GM12892 (cell line): Measurements from ENCODE around the gene GFER.

Experiments used
- POLR2A ChIP-seq: IDR thresholded peaks from 2 replicates; pipeline ENCODE4 v1.6.1; 2011; ENCODE audit warnings: low read depth, low read length, control low read depth
- POLR2AphosphoS5 ChIP-seq: IDR thresholded peaks from 2 replicates; pipeline ENCODE4 v1.6.1; 2011; ENCODE audit warnings: low read depth, low read length, control low read depth
- TAF1 ChIP-seq: IDR thresholded peaks from 2 replicates; pipeline ENCODE4 v1.6.1; 2011; ENCODE audit warnings: low read depth, mild to moderate bottlenecking, control low read depth, low read length, borderline replicate concordance

GRCh38 chr16:1977875-1978268, 6.1 kb upstream of the GFER start:
- TF ChIP-seq TAF1: no peak
- TF ChIP-seq POLR2A: no peak
- no peak for TF ChIP-seq POLR2AphosphoS5
